ENCODE results near the gene PPFIBP1.
"Not testable (repeated sequence)": the region's sequence is repeated elsewhere in the genome, so short reads cannot be mapped to it uniquely, and the experiment has no call there.

The PPFIBP1 gene

DNA sequence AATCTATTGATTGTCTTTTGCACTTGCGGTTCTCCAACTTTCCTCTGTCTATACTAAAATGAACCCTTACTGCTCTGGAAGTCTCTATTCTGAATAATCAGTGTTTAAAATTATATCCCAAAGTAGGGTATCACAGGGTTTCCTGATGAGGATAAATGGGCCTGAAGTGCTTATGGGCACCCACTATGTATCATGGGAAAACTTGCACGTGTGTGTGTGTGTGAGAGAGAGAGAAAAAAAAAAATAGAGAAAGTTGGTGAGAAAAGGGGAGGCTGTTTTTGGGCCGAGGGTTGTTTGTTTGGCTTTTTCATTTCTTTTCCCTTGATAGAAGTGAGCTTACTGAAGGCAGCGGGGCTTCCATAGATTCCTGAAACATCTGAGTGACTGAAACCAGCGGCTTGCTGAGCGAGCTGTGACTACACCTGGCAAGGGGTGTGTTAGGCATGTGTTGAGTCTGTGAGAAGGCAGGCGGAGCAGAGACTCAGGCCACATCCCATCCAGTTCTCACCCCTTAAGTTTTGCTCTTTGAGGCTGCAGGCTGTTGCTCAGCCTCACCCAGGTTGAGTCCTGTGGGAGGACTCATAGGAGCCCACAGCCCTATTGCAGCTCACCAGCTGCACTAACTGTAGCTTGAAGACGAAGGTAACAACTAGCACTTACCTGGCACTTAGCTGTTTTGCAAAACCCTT lies 17.2 kb downstream of the PPFIBP1 start:
- DNase-seq (no peak), ATAC-seq (replicated peaks) (peak in 1 of 2 donors; percentile 31)
- Mint-ChIP-seq H3K4me1 (peaks cover 32 to 42% of the 10 kb centered on the region in 2 donors), H3K36me3 (peaks cover 11 to 23% of the 10 kb centered on the region in 2 donors), H3K4me3 (no peak overlapping the region), H3K9me3 (peaks cover 0 to 3% of the 10 kb centered on the region in 2 donors), H3K27ac (no peak overlapping the region), H3K27me3 (no peaks in the 10 kb centered on the region)

DNA sequence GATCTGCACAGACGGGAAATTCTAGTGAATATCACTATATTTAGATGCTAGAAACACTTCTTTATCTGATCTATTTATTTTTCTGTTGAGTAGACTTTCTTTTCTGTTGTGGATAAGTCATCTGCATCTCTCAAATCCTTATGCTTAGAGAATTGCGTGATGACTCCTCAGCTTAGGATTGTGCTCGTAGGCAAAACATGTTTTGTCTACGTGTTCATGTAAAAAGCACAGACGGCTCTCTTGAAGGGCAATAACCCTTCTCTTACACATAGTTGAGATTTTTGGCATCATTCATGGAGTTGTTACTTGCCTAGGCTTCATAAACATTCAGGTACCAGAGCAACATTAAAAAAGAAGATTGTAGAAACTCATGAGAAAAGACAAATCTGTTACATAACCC lies 18.6 kb downstream of the PPFIBP1 start:
- DNase-seq: no peak
- ATAC-seq (replicated peaks): no peak
- peaks cover 29 to 30% of the 10 kb centered on the region in 2 donors for H3K4me1 Mint-ChIP-seq
- H3K4me3 Mint-ChIP-seq: no peak overlapping the region
- H3K27ac Mint-ChIP-seq: peak overlapping the region; percentile 20
- peaks cover 4 to 16% of the 10 kb centered on the region in 2 donors for H3K36me3 Mint-ChIP-seq
- peaks cover 0 to 3% of the 10 kb centered on the region in 2 donors for H3K9me3 Mint-ChIP-seq
- no peaks in the 10 kb centered on the region for H3K27me3 Mint-ChIP-seq

DNA sequence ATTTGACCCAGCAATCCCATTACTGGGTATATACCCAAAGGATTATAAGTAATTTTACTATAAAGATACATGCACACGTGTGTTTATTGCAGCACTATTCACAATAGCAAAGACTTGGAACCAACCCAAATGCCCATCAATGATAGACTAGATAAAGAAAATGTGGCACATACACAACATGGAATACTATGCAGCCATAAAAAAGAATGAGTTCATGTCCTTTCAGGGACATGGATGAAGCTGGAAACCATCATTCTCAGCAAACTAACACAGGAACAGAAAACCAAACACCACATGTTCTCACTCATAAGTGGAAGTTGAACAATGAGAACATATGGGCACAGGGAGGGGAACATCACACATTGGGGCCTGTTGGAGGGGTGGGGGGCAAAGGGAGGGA lies 20.9 kb downstream of the PPFIBP1 start:
- not testable (repeated sequence) for H3K27me3 Mint-ChIP-seq; H3K9me3 Mint-ChIP-seq; H3K4me3 Mint-ChIP-seq; ATAC-seq (replicated peaks); H3K27ac Mint-ChIP-seq; DNase-seq
- Mint-ChIP-seq H3K4me1 (peaks cover 32% of the 10 kb centered on the region in 2 donors), H3K36me3 (peaks cover 4 to 12% of the 10 kb centered on the region in 2 donors)

DNA sequence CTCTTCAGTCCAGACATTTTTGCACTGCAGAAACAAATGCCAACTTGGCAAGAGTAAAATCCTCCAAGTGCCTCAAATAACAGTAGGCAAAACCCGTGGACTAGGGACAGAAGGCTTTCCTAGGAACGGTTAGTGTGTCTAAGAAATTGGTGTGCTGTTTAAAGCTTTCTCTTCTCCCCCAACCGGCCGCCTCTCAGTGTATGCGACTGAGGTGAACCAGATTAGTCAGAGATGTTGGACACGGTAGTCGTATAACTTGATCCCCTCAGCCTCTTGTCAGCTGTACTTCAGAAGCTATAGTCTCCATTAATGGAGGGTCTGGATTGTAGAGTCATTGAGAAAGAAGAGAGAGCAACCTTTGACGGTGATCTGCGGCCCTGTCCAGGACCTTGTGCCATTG lies 21.7 kb downstream of the PPFIBP1 start:
- no peaks in the 10 kb centered on the region for H3K27me3 Mint-ChIP-seq
- H3K4me1 Mint-ChIP-seq: peaks cover 35 to 40% of the 10 kb centered on the region in 2 donors
- ATAC-seq (replicated peaks) (no peak), DNase-seq (no peak)
- no peak overlapping the region for H3K4me3 Mint-ChIP-seq
- peaks cover 0 to 3% of the 10 kb centered on the region in 2 donors for H3K9me3 Mint-ChIP-seq
- H3K27ac Mint-ChIP-seq: peak overlapping the region; percentile 10
- H3K36me3 Mint-ChIP-seq: peaks cover 4 to 12% of the 10 kb centered on the region in 2 donors

DNA sequence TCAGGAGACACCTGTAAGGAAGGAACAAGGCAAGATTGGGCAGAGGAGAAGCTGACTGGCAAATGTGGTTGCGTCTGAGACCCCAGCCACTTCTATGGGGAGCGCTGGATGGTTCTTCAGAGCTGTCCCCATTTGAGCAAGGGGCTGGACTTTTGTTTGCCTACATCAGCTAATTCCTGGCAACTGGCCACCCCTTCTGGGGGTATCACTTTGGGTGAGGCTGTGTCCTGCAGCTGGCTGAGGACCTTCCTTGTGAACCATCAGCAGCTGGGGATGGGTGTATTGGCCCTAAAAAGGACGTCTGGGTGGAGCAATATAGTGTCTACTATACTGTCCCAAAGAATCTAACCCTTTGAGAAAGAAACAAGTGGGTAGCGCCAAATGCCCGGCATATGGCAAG lies 23.6 kb downstream of the PPFIBP1 start:
- no peak overlapping the region for H3K27ac Mint-ChIP-seq
- H3K4me1 Mint-ChIP-seq: peaks cover 28 to 32% of the 10 kb centered on the region in 2 donors
- ATAC-seq (replicated peaks) (no peak), DNase-seq (no peak)
- H3K4me3 Mint-ChIP-seq: no peak overlapping the region
- H3K27me3 Mint-ChIP-seq: no peaks in the 10 kb centered on the region
- H3K9me3 Mint-ChIP-seq: peaks cover 0 to 3% of the 10 kb centered on the region in 2 donors
- peaks cover 4 to 9% of the 10 kb centered on the region in 2 donors for H3K36me3 Mint-ChIP-seq

DNA sequence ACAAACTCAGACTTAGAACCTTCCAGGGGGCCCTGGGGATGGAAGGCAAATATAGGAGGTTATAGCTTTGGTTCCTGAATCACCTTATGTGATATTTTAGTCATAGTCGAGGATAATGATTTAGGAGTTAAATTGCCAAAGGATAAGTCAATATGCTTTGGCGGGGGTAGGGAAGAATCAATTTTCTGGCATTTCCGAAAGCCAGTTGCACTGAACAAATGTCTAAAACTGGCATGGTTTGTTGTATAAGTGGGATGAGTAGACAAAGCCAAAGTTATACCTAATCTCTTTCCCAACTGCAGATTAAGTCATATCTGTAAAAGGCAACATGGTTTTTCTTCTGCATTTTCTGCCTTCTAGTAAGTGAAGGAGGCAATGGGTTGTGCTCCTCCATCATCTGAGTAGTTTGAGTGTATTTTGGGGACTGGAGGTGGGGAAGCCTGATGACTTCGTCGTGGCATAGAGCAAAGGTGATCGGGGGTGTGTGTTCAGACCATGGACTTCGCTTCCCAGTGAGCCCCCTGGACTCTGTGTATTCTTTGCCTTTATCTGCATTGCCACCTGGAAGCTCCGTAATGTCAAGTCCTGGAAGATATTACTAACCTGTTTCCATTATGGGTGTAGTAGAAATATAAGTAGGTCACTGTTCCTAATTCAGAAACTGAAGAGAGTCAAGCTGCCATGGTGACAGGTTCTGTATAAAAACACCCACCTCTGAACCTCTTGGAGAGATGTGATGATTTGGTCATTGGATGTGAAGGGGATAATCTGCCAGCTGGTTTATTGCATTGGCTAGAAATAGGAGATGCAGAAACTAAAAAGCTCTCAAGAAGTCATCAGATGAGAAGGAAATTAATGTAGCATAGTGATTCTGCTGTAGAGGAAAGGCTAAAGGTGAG lies 24.5 kb downstream of the PPFIBP1 start:
- peaks cover 4 to 14% of the 10 kb centered on the region in 2 donors for H3K36me3 Mint-ChIP-seq
- peak; percentile 12 for DNase-seq
- peak overlapping the region in 1 of 2 donors; percentile 38 for H3K4me3 Mint-ChIP-seq
- H3K27me3 Mint-ChIP-seq: no peaks in the 10 kb centered on the region
- H3K27ac Mint-ChIP-seq: peak overlapping the region; percentile 78
- peak; percentile 66 to 77 for ATAC-seq (replicated peaks)
- H3K9me3 Mint-ChIP-seq: peaks cover 0 to 3% of the 10 kb centered on the region in 2 donors
- H3K4me1 Mint-ChIP-seq: peaks cover 37 to 41% of the 10 kb centered on the region in 2 donors

DNA sequence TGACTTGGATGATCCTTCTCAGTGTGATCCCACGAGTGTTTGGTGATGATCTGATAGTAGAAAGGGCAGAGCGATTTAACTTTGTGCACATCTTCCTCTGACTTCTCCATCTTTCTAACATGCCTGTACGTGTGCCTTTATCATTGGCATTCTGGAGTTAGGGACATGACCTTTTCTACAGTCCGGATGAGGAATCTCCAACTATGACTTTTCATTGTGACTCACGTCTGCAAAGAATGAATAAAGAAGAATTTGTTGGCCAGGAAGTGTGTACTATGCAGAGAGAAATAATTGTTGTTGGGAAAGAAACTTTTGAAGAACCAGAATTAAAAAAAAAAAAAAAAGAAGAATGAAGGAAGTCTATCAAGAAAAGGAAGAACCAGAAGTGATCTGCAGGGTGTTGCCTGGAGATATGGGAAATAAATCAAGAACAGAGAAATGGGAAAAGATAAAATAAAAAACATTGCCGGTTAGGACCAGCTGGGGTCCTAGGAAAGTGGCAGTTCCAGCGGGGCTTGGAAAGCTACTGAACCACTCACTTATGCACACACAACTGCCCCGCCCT lies 25.3 kb downstream of the PPFIBP1 start:
- DNase-seq (no peak), ATAC-seq (replicated peaks) (no peak)
- Mint-ChIP-seq H3K4me1 (peaks cover 41 to 49% of the 10 kb centered on the region in 2 donors), H3K27ac (peak overlapping the region; percentile 28), H3K27me3 (no peaks in the 10 kb centered on the region), H3K36me3 (peaks cover 2 to 13% of the 10 kb centered on the region in 2 donors), H3K9me3 (peaks cover 0 to 3% of the 10 kb centered on the region in 2 donors), H3K4me3 (peak overlapping the region; percentile 3 to 38)

DNA sequence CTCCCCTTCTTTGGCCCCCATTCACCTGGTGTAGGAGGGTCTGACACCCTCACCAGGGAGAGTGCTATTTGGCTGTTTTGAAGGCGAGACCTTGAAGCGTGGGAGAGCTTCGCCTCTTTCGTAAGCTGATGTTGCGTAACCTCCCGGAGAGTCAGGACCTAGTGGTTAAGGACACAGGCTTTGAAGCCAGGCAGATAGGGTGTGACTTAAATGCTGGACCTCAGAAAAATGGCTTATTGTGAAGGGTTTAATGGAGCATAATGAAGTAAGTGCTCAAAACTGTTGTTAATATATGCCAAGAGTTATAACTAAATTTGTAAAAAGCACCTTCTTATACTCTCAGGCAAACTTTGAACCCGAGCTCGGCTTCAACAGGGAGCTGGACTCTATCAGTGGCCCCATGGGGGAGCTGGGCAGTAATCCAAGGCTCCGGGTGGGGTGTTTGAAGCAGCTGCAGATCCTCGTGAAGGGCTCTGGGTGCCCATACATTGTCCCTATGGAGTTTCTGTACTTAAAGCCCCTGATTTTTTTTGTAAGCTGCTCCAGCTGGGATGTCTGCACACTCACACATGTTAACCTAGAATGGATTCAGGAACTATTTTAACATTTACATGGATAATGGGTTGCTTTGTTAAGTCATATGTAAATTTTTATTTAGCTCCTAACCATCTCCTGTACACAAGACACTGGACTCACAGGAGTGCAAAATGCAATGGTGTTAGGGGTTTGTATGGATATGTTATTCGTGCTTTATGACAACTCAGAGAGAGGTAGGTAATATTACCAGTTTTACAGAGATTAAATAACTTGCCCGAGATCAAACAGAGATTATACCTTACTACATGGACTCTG lies 26.0 kb downstream of the PPFIBP1 start:
- Mint-ChIP-seq H3K9me3 (no peaks in the 10 kb centered on the region), H3K27me3 (no peaks in the 10 kb centered on the region), H3K36me3 (peaks cover 0 to 6% of the 10 kb centered on the region in 2 donors), H3K4me3 (peak overlapping the region; percentile 3 to 38), H3K27ac (no peak overlapping the region), H3K4me1 (peaks cover 47 to 56% of the 10 kb centered on the region in 2 donors)
- DNase-seq: no peak
- no peak for ATAC-seq (replicated peaks)

DNA sequence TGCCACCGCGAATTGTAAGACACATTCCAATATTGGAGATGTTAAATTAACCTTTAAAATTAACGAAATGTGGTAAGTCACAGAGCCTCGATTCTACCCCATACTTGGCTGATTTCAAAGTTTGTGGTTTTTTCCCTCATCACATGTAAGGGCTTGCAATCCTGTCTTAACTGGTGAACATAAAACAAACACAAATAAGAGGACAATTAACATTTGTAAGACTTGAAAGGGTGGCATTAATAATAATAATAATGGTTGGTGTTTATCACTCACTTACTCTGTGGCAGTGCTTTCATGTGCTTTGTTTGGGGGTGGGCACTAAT lies 26.6 kb downstream of the PPFIBP1 start:
- peaks cover 0 to 6% of the 10 kb centered on the region in 2 donors for H3K36me3 Mint-ChIP-seq
- H3K4me1 Mint-ChIP-seq: peaks cover 52 to 62% of the 10 kb centered on the region in 2 donors
- H3K27me3 Mint-ChIP-seq: no peaks in the 10 kb centered on the region
- H3K9me3 Mint-ChIP-seq: no peaks in the 10 kb centered on the region
- no peak overlapping the region for H3K27ac Mint-ChIP-seq
- no peak overlapping the region for H3K4me3 Mint-ChIP-seq
- no peak for DNase-seq
- no peak for ATAC-seq (replicated peaks)

DNA sequence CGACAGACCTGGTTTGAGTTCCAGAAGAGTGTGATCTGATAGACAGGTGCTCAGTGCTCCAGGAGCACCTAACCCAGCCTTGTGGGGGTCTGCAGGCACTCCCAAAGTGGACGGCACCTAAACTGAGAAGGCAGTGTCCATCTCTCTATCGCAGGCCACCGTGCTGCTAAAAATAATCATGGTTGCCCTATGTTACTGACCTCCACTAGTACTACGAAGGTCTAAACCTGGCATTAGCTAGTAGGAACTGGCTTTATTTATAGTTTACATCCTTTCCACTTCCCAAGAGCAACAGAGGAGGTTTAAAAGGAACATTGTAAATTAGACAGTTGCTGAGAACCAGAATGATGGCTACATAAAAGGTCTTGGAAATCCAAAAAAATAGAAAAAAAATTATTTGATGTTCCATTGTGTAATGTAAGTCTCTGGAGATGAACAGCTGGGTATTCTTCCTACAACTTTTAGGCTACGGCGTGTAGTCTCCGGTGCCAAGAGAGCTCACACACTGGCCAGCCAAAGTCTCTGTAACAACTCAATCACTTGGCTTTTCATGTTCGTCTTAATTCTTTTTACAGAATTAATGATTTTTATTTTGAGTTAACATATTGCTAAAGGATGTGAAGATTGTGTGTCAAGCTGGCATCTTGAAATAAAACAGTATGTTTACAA lies 27.3 kb downstream of the PPFIBP1 start:
- H3K27ac Mint-ChIP-seq: no peak overlapping the region
- H3K36me3 Mint-ChIP-seq: peaks cover 0 to 6% of the 10 kb centered on the region in 2 donors
- no peaks in the 10 kb centered on the region for H3K9me3 Mint-ChIP-seq
- peaks cover 55 to 69% of the 10 kb centered on the region in 2 donors for H3K4me1 Mint-ChIP-seq
- ATAC-seq (replicated peaks) (no peak), DNase-seq (no peak)
- H3K4me3 Mint-ChIP-seq: no peak overlapping the region
- H3K27me3 Mint-ChIP-seq: no peaks in the 10 kb centered on the region

DNA sequence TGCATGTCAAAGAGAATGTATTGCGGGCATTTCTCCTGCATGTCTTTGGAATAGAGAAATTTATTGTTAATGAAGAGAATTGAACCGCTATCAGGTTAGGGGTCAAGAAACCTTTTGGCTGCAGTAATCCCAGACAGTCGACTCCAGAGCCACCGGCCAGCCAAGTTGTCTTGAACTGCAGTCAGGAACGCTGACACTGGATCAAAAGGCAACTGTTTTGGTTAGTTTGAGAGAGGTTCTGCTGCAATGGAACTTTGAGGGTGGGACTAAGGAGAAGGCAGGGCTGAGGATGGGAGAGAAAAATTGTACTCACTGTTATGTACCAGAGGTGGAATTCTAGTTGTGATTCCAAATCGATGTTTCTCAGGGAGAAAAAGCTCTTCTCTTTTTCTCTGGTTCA lies 28.2 kb downstream of the PPFIBP1 start:
- H3K27me3 Mint-ChIP-seq: no peaks in the 10 kb centered on the region
- H3K4me1 Mint-ChIP-seq: peaks cover 57 to 73% of the 10 kb centered on the region in 2 donors
- H3K9me3 Mint-ChIP-seq: no peaks in the 10 kb centered on the region
- no peak for DNase-seq
- H3K27ac Mint-ChIP-seq: peak overlapping the region; percentile 91
- H3K4me3 Mint-ChIP-seq: no peak overlapping the region
- no peak for ATAC-seq (replicated peaks)
- H3K36me3 Mint-ChIP-seq: peaks cover 0 to 6% of the 10 kb centered on the region in 2 donors

DNA sequence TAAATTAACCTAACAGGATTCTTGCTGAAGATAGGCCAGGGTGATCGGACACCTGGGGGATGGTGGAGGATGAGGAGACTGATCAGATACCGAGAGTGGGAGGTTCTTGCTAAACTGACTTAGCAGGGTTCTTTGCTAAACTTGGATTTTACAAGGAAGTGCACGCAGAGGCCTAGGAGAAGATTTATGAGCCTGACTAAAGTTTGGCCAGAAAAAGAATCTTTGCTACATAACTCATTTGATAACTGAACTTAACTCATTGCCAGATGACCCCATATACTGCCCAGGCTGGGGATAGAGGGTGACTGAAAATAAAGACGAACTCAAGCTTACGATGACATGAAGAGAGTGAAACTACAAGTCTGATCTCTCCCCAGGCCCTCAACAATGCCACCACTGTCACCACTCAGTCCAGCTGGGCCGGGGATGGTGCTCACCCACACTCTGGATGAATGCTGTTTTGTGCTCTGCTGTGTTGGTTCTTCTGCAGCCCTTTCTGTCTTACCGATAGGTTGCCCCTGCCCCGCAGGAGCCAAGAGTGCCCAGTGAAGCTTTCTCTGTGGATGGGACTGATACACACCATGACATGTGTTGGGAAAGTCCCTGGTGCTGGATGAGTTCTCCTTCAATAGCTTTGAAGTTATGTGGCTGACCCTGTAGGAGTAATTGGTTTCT lies 29.0 kb downstream of the PPFIBP1 start:
- peak; percentile 75 to 77 for ATAC-seq (replicated peaks)

DNA sequence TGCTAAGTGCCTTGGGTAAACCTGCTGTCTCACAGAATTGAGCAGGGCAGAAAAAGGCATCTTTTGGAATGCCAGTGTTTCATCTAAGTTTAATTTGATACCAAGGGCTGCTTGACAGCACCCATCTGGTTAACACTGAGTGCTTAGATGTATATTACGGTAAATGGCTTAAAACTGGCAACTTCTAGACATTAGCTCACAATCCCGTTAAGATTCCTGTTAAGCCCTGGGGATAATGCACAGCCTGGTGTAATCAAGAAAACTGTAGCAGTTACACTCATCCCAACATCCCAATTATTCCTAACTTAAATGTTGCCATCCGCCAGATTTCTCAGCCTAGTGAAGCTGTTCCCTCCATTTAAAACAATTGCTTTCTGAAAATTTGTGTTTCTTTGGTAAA lies 29.9 kb downstream of the PPFIBP1 start:
- Mint-ChIP-seq H3K9me3 (no peaks in the 10 kb centered on the region), H3K4me3 (peak overlapping the region; percentile 66 to 74), H3K27ac (no peak overlapping the region), H3K27me3 (no peaks in the 10 kb centered on the region), H3K4me1 (peaks cover 51 to 68% of the 10 kb centered on the region in 2 donors), H3K36me3 (peaks cover 0 to 6% of the 10 kb centered on the region in 2 donors)
- DNase-seq (no peak), ATAC-seq (replicated peaks) (no peak)

More for the DNA sequence above, 29.0 kb downstream of the PPFIBP1 start:
- Mint-ChIP-seq H3K36me3 (peaks cover 0 to 6% of the 10 kb centered on the region in 2 donors), H3K27ac (peak overlapping the region; percentile 91), H3K9me3 (no peaks in the 10 kb centered on the region), H3K4me3 (peak overlapping the region; percentile 50 to 55), H3K27me3 (no peaks in the 10 kb centered on the region), H3K4me1 (peaks cover 56 to 71% of the 10 kb centered on the region in 2 donors)
- DNase-seq: no peak
